CD4-positive, alpha-beta T cell (primary cell): ENCODE results near the gene TP53BP2. TPM values are rescaled to one million over a fixed set of nuclear protein-coding genes. Genes with fewer than 3 reads are reported as not detected.
A peak's percentile ranks its signal among the peaks of the same experiment; 100 is the strongest.

Experiments
- ATAC-seq: fragments of 200-7000 bp; cut with Tn5 transposase; one replicate; pipeline ENCODE4 v1.10.0; 2022; ENCODE audit warnings: mild to moderate bottlenecking; ENCODE audit not compliant: poor library complexity
- CTCF ChIA-PET: fragments of 350-600 bp; sonication (Branson Sonifier 250); formaldehyde crosslinking; loops from one replicate; lab custom pipeline; 2021; ENCODE audit warnings: antibody characterized with exemption, inconsistent platforms; lab: Charles Lee
- POLR2A ChIA-PET: fragments of 350-600 bp; sonication (Branson Sonifier 250); formaldehyde crosslinking; loops from one replicate; lab custom pipeline; 2021; ENCODE audit warnings: antibody characterized with exemption, inconsistent platforms; lab: Charles Lee
- DNase-seq, 14 experiments: peaks; one replicate each; pipeline ENCODE4 v3.0.0-alpha.2; 2013 to 2020; ENCODE audit warnings: mixed read lengths in 2 of 14
- H3K27ac ChIP-seq, 2 donors: one replicate each; pipeline versions ENCODE4 v1.5.1 to v1.7.0; 2013; ENCODE audit warnings: low read length in 2 of 2, low read depth in 1 of 2, mild to moderate bottlenecking in 1 of 2
- H3K27me3 ChIP-seq, 2 experiments: 1 replicate in 1 of 2; 2 replicates in 1 of 2; pipeline versions ENCODE4 v1.6.1 to v1.7.0; 2013; ENCODE audit warnings: low read length in 2 of 2, control low read depth in 1 of 2, mild to moderate bottlenecking in 1 of 2, moderate library complexity in 1 of 2; ENCODE audit not compliant: insufficient read depth in 2 of 2, control insufficient read depth in 1 of 2
- H3K36me3 ChIP-seq: one replicate; pipeline ENCODE4 v1.6.1; 2013; ENCODE audit warnings: low read length, control low read depth; ENCODE audit not compliant: insufficient read depth
- H3K4me1 ChIP-seq: one replicate; pipeline ENCODE4 v1.6.1; 2013; ENCODE audit warnings: low read length, control low read depth; ENCODE audit not compliant: insufficient read depth
- H3K4me3 ChIP-seq: one replicate; pipeline ENCODE4 v1.5.1; 2013; ENCODE audit warnings: mild to moderate bottlenecking, low read length, moderate library complexity
- H3K9me3 ChIP-seq, 2 experiments: 1 replicate in 1 of 2; 2 replicates in 1 of 2; pipeline versions ENCODE4 v1.6.1 to v1.7.0; 2013; ENCODE audit warnings: low read length in 2 of 2, mild to moderate bottlenecking in 2 of 2, control low read depth in 1 of 2, moderate library complexity in 1 of 2; ENCODE audit not compliant: control insufficient read depth in 1 of 2, insufficient read depth in 1 of 2
- H3K27ac Mint-ChIP-seq: one replicate; pipeline ENCODE4 v1.8.0; 2020; ENCODE audit warnings: mixed read lengths
- H3K27me3 Mint-ChIP-seq: one replicate; pipeline ENCODE4 v1.8.0; 2021; ENCODE audit warnings: mixed read lengths
- H3K36me3 Mint-ChIP-seq: one replicate; pipeline ENCODE4 v1.8.0; 2021; ENCODE audit warnings: low read depth, mixed read lengths
- H3K4me1 Mint-ChIP-seq: one replicate; pipeline ENCODE4 v1.8.0; 2021; ENCODE audit warnings: low read depth, mixed read lengths
- H3K4me3 Mint-ChIP-seq: one replicate; pipeline ENCODE4 v1.8.0; 2020; ENCODE audit warnings: mild to moderate bottlenecking, mixed read lengths
- H3K9me3 Mint-ChIP-seq: one replicate; pipeline ENCODE4 v1.8.0; 2020; ENCODE audit warnings: mixed read lengths
- intact Hi-C, 2 experiments: fragments of 100-400 bp; cut with DNase I in 1 of 2; cut with micrococcal nuclease in 1 of 2; formaldehyde crosslinking; loops; one replicate each; pipeline versions ENCODE4 v1.15.1 to v1.9.0; 2023 to 2025; cut with DNase I, micrococcal nuclease
- total RNA-seq, 174 experiments: library from RNA in 2 of 174; stranded (reverse) in 2 of 174; gene quantifications; one replicate each; pipeline ENCODE4 v1.2.3 and lab custom pipeline; 2021 to 2026
- TF ChIP-seq, protein P1 (sequence below): fragments of 200-600 bp; IDR thresholded peaks from one replicate; pipeline ENCODE4 v1.8.0; 2022; ENCODE audit warnings: antibody characterized with exemption, mild to moderate bottlenecking

The TP53BP2 gene
- total RNA-seq, 2 experiments from 2014 or later: 104 to 119 TPM

DNA sequence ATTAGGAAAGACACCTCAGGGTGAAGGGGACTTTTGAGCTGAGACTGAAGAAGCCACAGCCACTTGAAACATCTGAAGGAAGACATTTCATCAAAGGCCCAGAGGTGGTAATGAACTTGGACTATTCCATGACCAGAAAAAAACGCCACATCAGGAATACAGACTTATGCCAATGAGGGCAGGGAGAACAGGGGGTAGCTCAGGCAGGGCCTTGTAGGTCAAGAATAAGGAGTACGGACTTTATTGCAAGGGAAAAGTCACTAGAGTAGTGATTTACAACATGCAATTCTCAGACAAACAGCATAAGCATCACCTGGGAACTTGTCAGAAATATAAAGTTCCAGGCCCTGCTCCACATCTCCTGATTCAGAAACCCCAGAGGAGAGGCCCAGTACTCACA, 11.8 kb downstream of the TP53BP2 start:
- Histone ChIP-seq H3K27me3 (no peaks in the 10 kb centered on the region), H3K4me3 (no peak overlapping the region), H3K4me1 (peaks cover 47% of the 10 kb centered on the region), H3K9me3 (no peaks in the 10 kb centered on the region), H3K27ac (no peak overlapping the region), H3K36me3 (no peaks in the 10 kb centered on the region)
- H3K36me3 Mint-ChIP-seq: no peaks in the 10 kb centered on the region
- TF ChIP-seq, protein P1, sequence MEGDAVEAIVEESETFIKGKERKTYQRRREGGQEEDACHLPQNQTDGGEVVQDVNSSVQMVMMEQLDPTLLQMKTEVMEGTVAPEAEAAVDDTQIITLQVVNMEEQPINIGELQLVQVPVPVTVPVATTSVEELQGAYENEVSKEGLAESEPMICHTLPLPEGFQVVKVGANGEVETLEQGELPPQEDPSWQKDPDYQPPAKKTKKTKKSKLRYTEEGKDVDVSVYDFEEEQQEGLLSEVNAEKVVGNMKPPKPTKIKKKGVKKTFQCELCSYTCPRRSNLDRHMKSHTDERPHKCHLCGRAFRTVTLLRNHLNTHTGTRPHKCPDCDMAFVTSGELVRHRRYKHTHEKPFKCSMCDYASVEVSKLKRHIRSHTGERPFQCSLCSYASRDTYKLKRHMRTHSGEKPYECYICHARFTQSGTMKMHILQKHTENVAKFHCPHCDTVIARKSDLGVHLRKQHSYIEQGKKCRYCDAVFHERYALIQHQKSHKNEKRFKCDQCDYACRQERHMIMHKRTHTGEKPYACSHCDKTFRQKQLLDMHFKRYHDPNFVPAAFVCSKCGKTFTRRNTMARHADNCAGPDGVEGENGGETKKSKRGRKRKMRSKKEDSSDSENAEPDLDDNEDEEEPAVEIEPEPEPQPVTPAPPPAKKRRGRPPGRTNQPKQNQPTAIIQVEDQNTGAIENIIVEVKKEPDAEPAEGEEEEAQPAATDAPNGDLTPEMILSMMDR: no peak
- peaks cover 22% of the 10 kb centered on the region for H3K4me1 Mint-ChIP-seq
- DNase-seq (no peak), ATAC-seq (no peak)
- intact Hi-C loops: loop anchor here in 1 of 2 experiments (10.0 kb wide), 1 partner anchor 351 kb away; the partner anchor contains the start of gene DEGS1
- no peaks in the 10 kb centered on the region for H3K27me3 Mint-ChIP-seq
- no peak overlapping the region for H3K4me3 Mint-ChIP-seq
- CTCF ChIA-PET: interaction anchor here (1.8 kb wide), 1 partner anchor 12 kb away, joined by 5 read pairs; the partner anchor contains the start of gene TP53BP2
- H3K9me3 Mint-ChIP-seq: no peaks in the 10 kb centered on the region
- no peak overlapping the region for H3K27ac Mint-ChIP-seq
- POLR2A ChIA-PET: interaction anchor here (2.3 to 5.8 kb wide), 2 partner anchors 8 to 11 kb away, joined by 13 to 78 read pairs; partner anchors contain the start of gene TP53BP2

DNA sequence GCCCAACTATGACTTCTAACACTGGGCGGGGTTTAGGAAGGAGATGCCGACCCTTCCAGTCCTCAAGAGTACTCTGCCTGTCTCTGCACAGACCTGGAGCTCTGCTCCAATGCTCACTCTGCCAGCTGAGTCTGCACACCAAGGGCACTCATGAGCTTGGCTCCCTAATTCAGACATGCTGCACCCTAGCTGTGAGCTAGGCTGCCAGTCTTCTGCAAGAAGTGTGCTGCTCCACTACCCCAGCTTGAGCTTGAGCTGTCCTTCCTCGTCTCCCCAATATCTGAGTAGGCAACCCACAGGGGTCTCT, 13.2 kb downstream of the TP53BP2 start:
- H3K9me3 ChIP-seq: no peaks in the 10 kb centered on the region
- POLR2A ChIA-PET: interaction anchor here (0.6 to 5.8 kb wide), 4 partner anchors 10 to 29 kb away, joined by 3 to 78 read pairs (median 8); partner anchors contain the start of gene TP53BP2
- Mint-ChIP-seq H3K4me3 (peak overlapping the region; percentile 54), H3K9me3 (no peaks in the 10 kb centered on the region), H3K36me3 (no peaks in the 10 kb centered on the region), H3K27ac (no peak overlapping the region), H3K4me1 (peaks cover 14% of the 10 kb centered on the region), H3K27me3 (no peaks in the 10 kb centered on the region)
- ATAC-seq: peak; percentile 12
- no peak overlapping the region for H3K4me3 ChIP-seq
- CTCF ChIA-PET: interaction anchor here (1.0 to 1.8 kb wide), 2 partner anchors 9 to 13 kb away, joined by 3 to 5 read pairs; partner anchors contain the start of gene TP53BP2
- H3K27ac ChIP-seq: peak overlapping the region; percentile 64 to 69
- H3K4me1 ChIP-seq: peaks cover 38% of the 10 kb centered on the region
- DNase-seq: peak in 4 of 14 experiments; percentile 19 to 47 (median 39)
- TF ChIP-seq, protein P1: no peak
- H3K27me3 ChIP-seq: no peaks in the 10 kb centered on the region
- intact Hi-C loops: loop anchor here (1.0 to 10.0 kb wide), 2 partner anchors 10 to 352 kb away; partner anchors contain the start of gene DEGS1 (in 1 of the 2)
- no peaks in the 10 kb centered on the region for H3K36me3 ChIP-seq

- H3K4me1 Mint-ChIP-seq: peaks cover 18% of the 10 kb centered on the region
- DNase-seq: peak in 3 of 14 experiments; percentile 50 to 71 (median 65)
- no peaks in the 10 kb centered on the region for H3K27me3 Mint-ChIP-seq
- ChIA-PET CTCF (interaction anchor here (1.0 to 1.2 kb wide), 3 partner anchors 10 to 20 kb away, joined by 3 to 8 read pairs (median 4); partner anchors contain the start of gene TP53BP2), POLR2A (interaction anchor here (0.7 to 5.8 kb wide), 5 partner anchors 10 to 602 kb away, joined by 3 to 78 read pairs (median 7); partner anchors contain the start of gene TP53BP2)
- Histone ChIP-seq H3K36me3 (no peaks in the 10 kb centered on the region), H3K27me3 (no peaks in the 10 kb centered on the region), H3K4me3 (no peak overlapping the region), H3K4me1 (peaks cover 36% of the 10 kb centered on the region), H3K9me3 (no peaks in the 10 kb centered on the region), H3K27ac (peak overlapping the region; percentile 64 to 69)
- H3K4me3 Mint-ChIP-seq: peak overlapping the region; percentile 39
- TF ChIP-seq, protein P1: peak; percentile 16
- H3K36me3 Mint-ChIP-seq: no peaks in the 10 kb centered on the region
- ATAC-seq: peak; percentile 69
- no peaks in the 10 kb centered on the region for H3K9me3 Mint-ChIP-seq
- H3K27ac Mint-ChIP-seq: no peak overlapping the region
- intact Hi-C loops: loop anchor here (1.0 to 10.0 kb wide), 2 partner anchors 10 to 353 kb away; partner anchors contain the start of gene DEGS1 (in 1 of the 2)
These were observed 13.8 kb downstream of the TP53BP2 start for GRCh38 chr1:223831755-223832636.
